ENCODE data around the gene IL12RB2. TPM values are rescaled to one million over a fixed set of nuclear protein-coding genes. Genes with fewer than 3 reads are reported as not detected.

The IL12RB2 gene
- total and polyA plus RNA-seq, 2 of the 13 experiments (the other 11 are each of a cell fraction or from before 2014, with no cell fraction given): not detected

GRCh38 chr1:67430358-67431155 lies 122.9 kb downstream of the IL12RB2 start, which contains the start of gene SERBP1 (continued):
- TF ChIP-seq REPIN1 (CRISPR knock-in tag; IDR thresholded peaks at IDR 0.05; ENCODE audit: borderline replicate concordance, low read depth): peak; percentile 71; the same call in 1 of the 2 replicates
- TF ChIP-seq NFE2L2 (IDR thresholded peaks at IDR 0.05; ENCODE audit: low read length): no peak
- TF ChIP-seq ZNF784 (CRISPR knock-in tag; IDR thresholded peaks at IDR 0.05; ENCODE audit: borderline replicate concordance): peak; percentile 90; the same call in 1 of the 2 replicates
- peak; percentile 67; the same call in 1 of the 2 replicates for TF ChIP-seq ZBTB42 (CRISPR knock-in tag; IDR thresholded peaks at IDR 0.05)
- no peak for TF ChIP-seq MED13 (CRISPR knock-in tag; IDR thresholded peaks at IDR 0.05)
- TF ChIP-seq, protein P1, sequence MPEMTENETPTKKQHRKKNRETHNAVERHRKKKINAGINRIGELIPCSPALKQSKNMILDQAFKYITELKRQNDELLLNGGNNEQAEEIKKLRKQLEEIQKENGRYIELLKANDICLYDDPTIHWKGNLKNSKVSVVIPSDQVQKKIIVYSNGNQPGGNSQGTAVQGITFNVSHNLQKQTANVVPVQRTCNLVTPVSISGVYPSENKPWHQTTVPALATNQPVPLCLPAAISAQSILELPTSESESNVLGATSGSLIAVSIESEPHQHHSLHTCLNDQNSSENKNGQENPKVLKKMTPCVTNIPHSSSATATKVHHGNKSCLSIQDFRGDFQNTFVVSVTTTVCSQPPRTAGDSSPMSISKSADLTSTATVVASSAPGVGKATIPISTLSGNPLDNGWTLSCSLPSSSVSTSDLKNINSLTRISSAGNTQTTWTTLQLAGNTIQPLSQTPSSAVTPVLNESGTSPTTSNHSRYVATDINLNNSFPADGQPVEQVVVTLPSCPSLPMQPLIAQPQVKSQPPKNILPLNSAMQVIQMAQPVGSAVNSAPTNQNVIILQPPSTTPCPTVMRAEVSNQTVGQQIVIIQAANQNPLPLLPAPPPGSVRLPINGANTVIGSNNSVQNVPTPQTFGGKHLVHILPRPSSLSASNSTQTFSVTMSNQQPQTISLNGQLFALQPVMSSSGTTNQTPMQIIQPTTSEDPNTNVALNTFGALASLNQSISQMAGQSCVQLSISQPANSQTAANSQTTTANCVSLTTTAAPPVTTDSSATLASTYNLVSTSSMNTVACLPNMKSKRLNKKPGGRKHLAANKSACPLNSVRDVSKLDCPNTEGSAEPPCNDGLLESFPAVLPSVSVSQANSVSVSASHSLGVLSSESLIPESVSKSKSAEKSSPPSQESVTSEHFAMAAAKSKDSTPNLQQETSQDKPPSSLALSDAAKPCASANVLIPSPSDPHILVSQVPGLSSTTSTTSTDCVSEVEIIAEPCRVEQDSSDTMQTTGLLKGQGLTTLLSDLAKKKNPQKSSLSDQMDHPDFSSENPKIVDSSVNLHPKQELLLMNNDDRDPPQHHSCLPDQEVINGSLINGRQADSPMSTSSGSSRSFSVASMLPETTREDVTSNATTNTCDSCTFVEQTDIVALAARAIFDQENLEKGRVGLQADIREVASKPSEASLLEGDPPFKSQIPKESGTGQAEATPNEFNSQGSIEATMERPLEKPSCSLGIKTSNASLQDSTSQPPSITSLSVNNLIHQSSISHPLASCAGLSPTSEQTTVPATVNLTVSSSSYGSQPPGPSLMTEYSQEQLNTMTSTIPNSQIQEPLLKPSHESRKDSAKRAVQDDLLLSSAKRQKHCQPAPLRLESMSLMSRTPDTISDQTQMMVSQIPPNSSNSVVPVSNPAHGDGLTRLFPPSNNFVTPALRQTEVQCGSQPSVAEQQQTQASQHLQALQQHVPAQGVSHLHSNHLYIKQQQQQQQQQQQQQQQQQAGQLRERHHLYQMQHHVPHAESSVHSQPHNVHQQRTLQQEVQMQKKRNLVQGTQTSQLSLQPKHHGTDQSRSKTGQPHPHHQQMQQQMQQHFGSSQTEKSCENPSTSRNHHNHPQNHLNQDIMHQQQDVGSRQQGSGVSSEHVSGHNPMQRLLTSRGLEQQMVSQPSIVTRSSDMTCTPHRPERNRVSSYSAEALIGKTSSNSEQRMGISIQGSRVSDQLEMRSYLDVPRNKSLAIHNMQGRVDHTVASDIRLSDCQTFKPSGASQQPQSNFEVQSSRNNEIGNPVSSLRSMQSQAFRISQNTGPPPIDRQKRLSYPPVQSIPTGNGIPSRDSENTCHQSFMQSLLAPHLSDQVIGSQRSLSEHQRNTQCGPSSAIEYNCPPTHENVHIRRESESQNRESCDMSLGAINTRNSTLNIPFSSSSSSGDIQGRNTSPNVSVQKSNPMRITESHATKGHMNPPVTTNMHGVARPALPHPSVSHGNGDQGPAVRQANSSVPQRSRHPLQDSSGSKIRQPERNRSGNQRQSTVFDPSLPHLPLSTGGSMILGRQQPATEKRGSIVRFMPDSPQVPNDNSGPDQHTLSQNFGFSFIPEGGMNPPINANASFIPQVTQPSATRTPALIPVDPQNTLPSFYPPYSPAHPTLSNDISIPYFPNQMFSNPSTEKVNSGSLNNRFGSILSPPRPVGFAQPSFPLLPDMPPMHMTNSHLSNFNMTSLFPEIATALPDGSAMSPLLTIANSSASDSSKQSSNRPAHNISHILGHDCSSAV (CRISPR knock-in tag; IDR thresholded peaks at IDR 0.05; ENCODE audit: borderline replicate concordance): no peak; the same call in 1 of the 2 replicates
- TF ChIP-seq MAFF (IDR thresholded peaks at IDR 0.05; ENCODE audit: low read depth, low read length): no peak
- peak; percentile 48 to 74; a peak in 3 of 4 replicates for TF ChIP-seq NR2F1 (CRISPR knock-in tag; IDR thresholded peaks at IDR 0.05)
- no peak for TF ChIP-seq MEIS1 (CRISPR knock-in tag; IDR thresholded peaks at IDR 0.05; ENCODE audit: borderline replicate concordance)
- no peak for TF ChIP-seq SCMH1 (CRISPR knock-in tag; IDR thresholded peaks at IDR 0.05; ENCODE audit: borderline replicate concordance)
- 0 out of 2 replicates have a peak, but pooled peaks have one; percentile 26 for TF ChIP-seq ZNF546 (CRISPR knock-in tag; conservative IDR thresholded peaks at IDR 0.05)
- peak; percentile 31; the same call in 1 of the 2 replicates for TF ChIP-seq PREB (CRISPR knock-in tag; IDR thresholded peaks at IDR 0.05)
- TF ChIP-seq PAXIP1 (CRISPR knock-in tag; conservative IDR thresholded peaks at IDR 0.05): peak; percentile 47
- peak; percentile 85 for TF ChIP-seq ZNF652 (CRISPR knock-in tag; IDR thresholded peaks at IDR 0.05; ENCODE audit: borderline replicate concordance, low read depth)
